RWPE2 (cell line): ENCODE data around the gene SLC16A9.

Experiments used
- ATAC-seq: fragments of 200-7000 bp; cut with Tn5 transposase; 3 replicates; pipeline ENCODE4 v1.9.1; 2021; ENCODE audit warnings: low read depth
- DNase-seq: peaks from one replicate; pipeline ENCODE4 v3.0.0-alpha.2; 2020; ENCODE audit warnings: low spot score
- H3K27ac ChIP-seq: fragments of 450-650 bp; 2 replicates; pipeline ENCODE4 v1.5.1; 2017; ENCODE audit warnings: mild to moderate bottlenecking; ENCODE audit not compliant: poor library complexity, severe bottlenecking
- H3K27me3 ChIP-seq: fragments of 250-450 bp; sonication (Bioruptor Pico); 2 replicates; pipeline ENCODE4 v1.5.1; 2021; ENCODE audit warnings: mild to moderate bottlenecking, moderate library complexity; ENCODE audit not compliant: insufficient read depth, poor library complexity, severe bottlenecking
- H3K36me3 ChIP-seq: fragments of 250-450 bp; sonication (Bioruptor Pico); 2 replicates; pipeline ENCODE4 v1.5.1; 2020; ENCODE audit warnings: low read depth, mild to moderate bottlenecking, moderate library complexity
- H3K4me1 ChIP-seq: fragments of 250-450 bp; sonication (Bioruptor Pico); 2 replicates; pipeline ENCODE4 v1.5.1; 2021; ENCODE audit warnings: mild to moderate bottlenecking, moderate library complexity; ENCODE audit not compliant: insufficient read depth, poor library complexity, severe bottlenecking
- H3K4me3 ChIP-seq: fragments of 250-450 bp; sonication (Bioruptor Pico); 2 replicates; pipeline ENCODE4 v1.5.1; 2021; ENCODE audit warnings: mild to moderate bottlenecking, moderate library complexity; ENCODE audit not compliant: severe bottlenecking
- H3K9me3 ChIP-seq: fragments of 250-450 bp; sonication (Bioruptor Pico); 2 replicates; pipeline ENCODE4 v1.5.1; 2021; ENCODE audit warnings: mild to moderate bottlenecking, moderate library complexity; ENCODE audit not compliant: severe bottlenecking
- TF ChIP-seq, protein P1 (sequence below): fragments of 450-650 bp; IDR thresholded peaks from one replicate; pipeline ENCODE4 v1.5.1; 2017; ENCODE audit warnings: mild to moderate bottlenecking, moderate library complexity; ENCODE audit not compliant: poor library complexity, severe bottlenecking

The SLC16A9 gene

DNA sequence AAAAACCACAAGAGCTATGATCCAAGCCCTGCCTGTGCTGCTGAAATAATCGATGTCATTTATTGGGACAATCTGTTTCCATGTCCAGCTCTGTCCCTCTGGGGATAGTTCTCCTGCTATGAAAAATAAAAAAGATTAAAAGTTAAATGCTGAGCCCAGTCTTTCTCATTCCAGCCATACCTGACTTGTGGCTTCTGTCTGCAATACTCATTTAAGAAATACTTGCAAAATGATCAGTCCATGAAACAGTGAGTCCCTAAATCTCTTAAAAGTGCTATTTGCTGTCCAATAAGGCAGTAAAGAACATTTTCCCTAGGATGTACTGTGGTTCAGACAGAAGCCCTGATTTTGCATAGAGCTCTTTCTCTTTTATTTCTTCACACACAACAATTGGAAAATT is 91.7 kb downstream of the SLC16A9 start:
- Histone ChIP-seq H3K36me3 (no peaks in the 10 kb centered on the region), H3K4me3 (no peak overlapping the region), H3K27me3 (no peaks in the 10 kb centered on the region), H3K4me1 (no peaks in the 10 kb centered on the region), H3K9me3 (no peaks in the 10 kb centered on the region), H3K27ac (no peak overlapping the region)
- DNase-seq (no peak), ATAC-seq (no peak)
- TF ChIP-seq, protein P1, sequence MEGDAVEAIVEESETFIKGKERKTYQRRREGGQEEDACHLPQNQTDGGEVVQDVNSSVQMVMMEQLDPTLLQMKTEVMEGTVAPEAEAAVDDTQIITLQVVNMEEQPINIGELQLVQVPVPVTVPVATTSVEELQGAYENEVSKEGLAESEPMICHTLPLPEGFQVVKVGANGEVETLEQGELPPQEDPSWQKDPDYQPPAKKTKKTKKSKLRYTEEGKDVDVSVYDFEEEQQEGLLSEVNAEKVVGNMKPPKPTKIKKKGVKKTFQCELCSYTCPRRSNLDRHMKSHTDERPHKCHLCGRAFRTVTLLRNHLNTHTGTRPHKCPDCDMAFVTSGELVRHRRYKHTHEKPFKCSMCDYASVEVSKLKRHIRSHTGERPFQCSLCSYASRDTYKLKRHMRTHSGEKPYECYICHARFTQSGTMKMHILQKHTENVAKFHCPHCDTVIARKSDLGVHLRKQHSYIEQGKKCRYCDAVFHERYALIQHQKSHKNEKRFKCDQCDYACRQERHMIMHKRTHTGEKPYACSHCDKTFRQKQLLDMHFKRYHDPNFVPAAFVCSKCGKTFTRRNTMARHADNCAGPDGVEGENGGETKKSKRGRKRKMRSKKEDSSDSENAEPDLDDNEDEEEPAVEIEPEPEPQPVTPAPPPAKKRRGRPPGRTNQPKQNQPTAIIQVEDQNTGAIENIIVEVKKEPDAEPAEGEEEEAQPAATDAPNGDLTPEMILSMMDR: no peak

DNA sequence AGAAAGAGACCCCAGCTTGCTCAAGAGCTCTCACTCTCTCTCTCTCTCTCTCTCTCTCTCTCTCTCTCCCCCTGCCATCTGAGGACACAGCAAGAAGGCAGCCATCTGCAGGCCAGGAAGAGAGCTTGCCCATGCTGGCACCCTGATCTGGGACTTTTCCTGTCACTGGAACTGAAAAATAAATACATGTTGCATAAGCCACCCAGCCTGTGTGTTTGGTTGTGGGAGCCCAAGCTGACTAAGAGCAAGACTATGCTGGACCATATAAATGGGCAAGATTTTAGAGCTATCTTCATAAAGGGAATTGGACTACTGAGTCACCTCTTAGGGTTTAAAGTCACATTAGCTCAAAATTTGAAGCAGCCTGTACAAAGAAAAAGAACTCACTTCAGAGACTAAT is 98.6 kb downstream of the SLC16A9 start:
- Histone ChIP-seq H3K4me3 (no peak overlapping the region), H3K4me1 (peaks cover 2% of the 10 kb centered on the region), H3K9me3 (no peaks in the 10 kb centered on the region), H3K27me3 (no peaks in the 10 kb centered on the region), H3K36me3 (no peaks in the 10 kb centered on the region), H3K27ac (no peak overlapping the region)
- TF ChIP-seq, protein P1: no peak
- ATAC-seq (no peak), DNase-seq (no peak)

DNA sequence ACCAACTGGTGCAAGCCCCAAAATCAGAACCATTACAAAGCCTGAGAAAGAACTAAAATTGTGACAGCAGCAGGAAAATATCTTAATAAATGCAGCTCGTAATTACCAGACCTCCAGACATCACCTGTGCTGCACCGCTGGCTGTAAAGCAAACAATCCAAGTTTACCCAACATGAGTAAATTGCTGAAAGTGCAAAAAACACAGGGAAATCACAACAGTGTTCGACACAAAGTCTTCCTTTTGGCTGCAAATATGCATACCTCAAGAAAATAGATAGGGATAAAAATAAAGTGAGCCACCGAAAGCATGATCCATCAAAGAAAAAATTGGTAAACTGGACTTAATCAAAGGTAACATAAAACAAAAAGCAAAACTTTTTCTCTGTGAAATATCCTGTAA is 101.7 kb downstream of the SLC16A9 start:
- Histone ChIP-seq H3K27ac (no peak overlapping the region), H3K27me3 (no peaks in the 10 kb centered on the region), H3K36me3 (no peaks in the 10 kb centered on the region), H3K4me3 (no peak overlapping the region), H3K4me1 (peaks cover 2% of the 10 kb centered on the region), H3K9me3 (no peaks in the 10 kb centered on the region)
- TF ChIP-seq, protein P1: no peak
- no peak for ATAC-seq
- no peak for DNase-seq

DNA sequence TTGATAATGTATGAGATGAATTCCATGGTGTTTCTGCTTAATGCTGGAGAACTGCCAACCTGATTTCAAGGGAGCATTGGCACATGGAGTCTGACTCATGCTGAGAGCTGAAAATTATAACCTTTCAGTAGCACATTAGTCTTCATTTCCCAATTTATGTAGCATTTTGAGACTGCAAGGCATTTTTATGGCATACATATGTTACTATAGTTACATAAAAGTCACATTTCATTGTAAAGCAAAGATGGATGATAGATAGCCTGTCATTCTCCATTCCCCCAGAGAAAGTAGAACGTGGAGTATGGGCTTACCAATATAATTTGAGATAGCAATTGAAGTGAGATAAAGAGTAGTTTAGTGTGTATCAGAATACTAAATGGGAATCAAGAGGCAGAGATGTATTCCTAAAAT is 103.1 kb downstream of the SLC16A9 start:
- ATAC-seq: peak; percentile 65

DNA sequence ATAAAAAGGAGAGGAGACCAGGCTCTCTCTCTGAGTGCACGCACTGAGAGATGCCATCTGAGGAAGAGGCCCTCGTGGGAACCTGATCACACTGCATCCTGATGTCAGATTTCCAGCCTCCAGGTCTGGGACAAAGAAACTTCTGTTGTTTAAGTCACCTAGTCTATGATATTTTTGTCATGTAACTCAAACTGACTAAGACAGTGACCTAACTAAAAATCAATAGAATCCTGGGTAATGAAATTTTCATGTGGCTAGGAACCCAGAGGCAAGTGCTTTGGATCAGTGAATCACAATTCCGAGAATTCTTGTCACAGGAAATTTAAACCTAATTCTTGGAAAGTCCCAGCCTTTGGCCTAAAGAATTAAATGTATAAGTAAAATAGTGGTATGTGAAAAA is 107.7 kb downstream of the SLC16A9 start:
- ATAC-seq (no peak), DNase-seq (no peak)
- TF ChIP-seq, protein P1: no peak
- no peaks in the 10 kb centered on the region for H3K27me3 ChIP-seq
- peaks cover 2% of the 10 kb centered on the region for H3K4me1 ChIP-seq
- H3K9me3 ChIP-seq: no peaks in the 10 kb centered on the region
- no peak overlapping the region for H3K4me3 ChIP-seq
- no peaks in the 10 kb centered on the region for H3K36me3 ChIP-seq
- H3K27ac ChIP-seq: no peak overlapping the region

More for the DNA sequence above, 103.1 kb downstream of the SLC16A9 start:
- Histone ChIP-seq H3K27me3 (no peaks in the 10 kb centered on the region), H3K4me1 (peaks cover 2% of the 10 kb centered on the region), H3K27ac (no peak overlapping the region), H3K9me3 (no peaks in the 10 kb centered on the region), H3K36me3 (no peaks in the 10 kb centered on the region), H3K4me3 (no peak overlapping the region)
- TF ChIP-seq, protein P1: no peak
- no peak for DNase-seq
